Kidney (tissue), 14 donors: ENCODE measurements around the gene OCEL1. TPM values are rescaled to one million over a fixed set of nuclear protein-coding genes. Genes with fewer than 3 reads are reported as not detected.

ENCODE experiments used
- DNase-seq, 5 donors: peaks; one replicate each; pipeline ENCODE4 v3.0.0-alpha.2; 2013 to 2020
- FAIRE-seq: peaks from 2 replicates; lab custom pipeline; 2012; peaks lifted over from hg19 to GRCh38; lab: Jason Lieb, UNC
- H3K27ac ChIP-seq, 2 donors: one replicate each; pipeline ENCODE4 v1.7.0; 2013; ENCODE audit warnings: low read depth in 2 of 2, low read length in 2 of 2, inconsistent platforms in 1 of 2
- H3K27me3 ChIP-seq: one replicate; pipeline ENCODE4 v1.7.1; 2013; ENCODE audit warnings: low read length, inconsistent platforms; ENCODE audit not compliant: control insufficient read depth, insufficient read depth
- H3K36me3 ChIP-seq, 3 donors: one replicate each; pipeline versions ENCODE4 v1.7.0 to v1.7.1; 2013; ENCODE audit warnings: low read length in 3 of 3, control low read depth in 1 of 3, inconsistent platforms in 1 of 3; ENCODE audit not compliant: insufficient read depth in 3 of 3, control insufficient read depth in 2 of 3
- H3K4me1 ChIP-seq, 3 donors: one replicate each; pipeline versions ENCODE4 v1.7.0 to v1.7.1; 2013; ENCODE audit warnings: low read length in 3 of 3, inconsistent platforms in 1 of 3, low read depth in 1 of 3; ENCODE audit not compliant: control insufficient read depth in 2 of 3, insufficient read depth in 2 of 3
- H3K4me3 ChIP-seq, 3 donors: one replicate each; pipeline versions ENCODE4 v1.7.0 to v1.8.1; 2013; ENCODE audit warnings: low read length in 3 of 3, control low read depth in 1 of 3, inconsistent platforms in 1 of 3
- H3K9ac ChIP-seq, 3 donors: one replicate each; pipeline versions ENCODE4 v1.7.0 to v1.7.1; 2013; ENCODE audit warnings: low read length in 3 of 3, control low read depth in 1 of 3, inconsistent platforms in 1 of 3
- H3K9me3 ChIP-seq, 3 donors: one replicate each; pipeline versions ENCODE4 v1.7.0 to v1.7.1; 2013; ENCODE audit warnings: low read length in 3 of 3, control low read depth in 1 of 3, inconsistent platforms in 1 of 3; ENCODE audit not compliant: control insufficient read depth in 2 of 3, insufficient read depth in 1 of 3
- intact Hi-C: fragments of 100-400 bp; cut with DNase I; formaldehyde crosslinking; loops from one replicate; pipeline ENCODE4 v1.11.1; 2022
- polyA plus RNA-seq: library from polyadenylated mRNA; stranded (reverse); fragments of 350-450 nt; fragmentation: Illumina TruSeq; extraction: RNeasy Lipid Tissue Mini Kit (QIAGEN cat#74804); gene quantifications from one replicate; pipeline ENCODE4 v1.2.3, GENCODE V29; 2014; ENCODE audit warnings: low read depth, low replicate concordance; ENCODE audit not compliant: insufficient read depth
- total RNA-seq: library from RNA; stranded (reverse); fragmentation: NEBNext Ultra II Directional; extraction: Animal tissue kit (Norgen Biotek cat#: 25700); gene quantifications from one replicate; pipeline ENCODE4 v1.2.1, GENCODE V29; 2021
- TF ChIP-seq, protein P1 (sequence below): IDR thresholded peaks from 3 replicates; pipeline ENCODE4 v1.5.1; 2012; ENCODE audit warnings: mild to moderate bottlenecking, moderate library complexity, borderline replicate concordance; ENCODE audit not compliant: insufficient read depth; ENCODE audit errors: extremely low read depth
- donor health status: control.
- donor health status: control.
- donor health status: control.
- donor health status: control.
- donor health status: control.
- donor health status: DM: yes; HTN: yes; CAD: no.
- donor health status: Normal renal cell carcinoma (clear cell type).

Gene OCEL1
- total and polyA plus RNA-seq, 2 donors from 2014 or later: 35.3 to 80.1 TPM

DNA sequence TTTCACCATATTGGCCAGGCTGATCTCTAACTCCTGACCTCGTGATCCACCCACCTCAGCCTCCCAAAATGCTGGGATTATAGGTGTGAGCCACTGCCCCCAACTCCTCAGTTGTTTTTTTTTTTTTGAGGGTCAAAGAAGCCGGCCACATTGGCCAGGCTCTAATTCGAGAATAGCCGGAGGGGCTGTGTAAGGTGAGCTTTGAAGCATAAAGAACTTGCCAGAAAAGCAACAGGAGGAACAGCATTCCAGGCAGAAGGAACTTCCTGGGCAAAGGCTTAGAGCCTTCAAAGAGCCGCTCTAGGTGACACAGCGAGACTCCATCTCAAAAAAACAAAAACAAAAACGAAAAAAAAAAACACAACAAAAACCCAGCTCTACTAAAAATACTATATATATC, 40.0 kb downstream of the OCEL1 start:
- peak in 2 of 5 donors; percentile 30 to 40 for DNase-seq
- intact Hi-C loops: no loop called here
- Histone ChIP-seq H3K27me3 (no peaks in the 10 kb centered on the region), H3K4me1 (peaks cover 0 to 4% (median 4%) of the 10 kb centered on the region in 3 donors), H3K27ac (no peak overlapping the region), H3K9ac (no peak overlapping the region), H3K36me3 (peaks cover 0 to 4% (median 2%) of the 10 kb centered on the region in 3 donors), H3K4me3 (no peak overlapping the region), H3K9me3 (no peaks in the 10 kb centered on the region)
- FAIRE-seq: no peak
- TF ChIP-seq, protein P1, sequence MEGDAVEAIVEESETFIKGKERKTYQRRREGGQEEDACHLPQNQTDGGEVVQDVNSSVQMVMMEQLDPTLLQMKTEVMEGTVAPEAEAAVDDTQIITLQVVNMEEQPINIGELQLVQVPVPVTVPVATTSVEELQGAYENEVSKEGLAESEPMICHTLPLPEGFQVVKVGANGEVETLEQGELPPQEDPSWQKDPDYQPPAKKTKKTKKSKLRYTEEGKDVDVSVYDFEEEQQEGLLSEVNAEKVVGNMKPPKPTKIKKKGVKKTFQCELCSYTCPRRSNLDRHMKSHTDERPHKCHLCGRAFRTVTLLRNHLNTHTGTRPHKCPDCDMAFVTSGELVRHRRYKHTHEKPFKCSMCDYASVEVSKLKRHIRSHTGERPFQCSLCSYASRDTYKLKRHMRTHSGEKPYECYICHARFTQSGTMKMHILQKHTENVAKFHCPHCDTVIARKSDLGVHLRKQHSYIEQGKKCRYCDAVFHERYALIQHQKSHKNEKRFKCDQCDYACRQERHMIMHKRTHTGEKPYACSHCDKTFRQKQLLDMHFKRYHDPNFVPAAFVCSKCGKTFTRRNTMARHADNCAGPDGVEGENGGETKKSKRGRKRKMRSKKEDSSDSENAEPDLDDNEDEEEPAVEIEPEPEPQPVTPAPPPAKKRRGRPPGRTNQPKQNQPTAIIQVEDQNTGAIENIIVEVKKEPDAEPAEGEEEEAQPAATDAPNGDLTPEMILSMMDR: no peak

DNA sequence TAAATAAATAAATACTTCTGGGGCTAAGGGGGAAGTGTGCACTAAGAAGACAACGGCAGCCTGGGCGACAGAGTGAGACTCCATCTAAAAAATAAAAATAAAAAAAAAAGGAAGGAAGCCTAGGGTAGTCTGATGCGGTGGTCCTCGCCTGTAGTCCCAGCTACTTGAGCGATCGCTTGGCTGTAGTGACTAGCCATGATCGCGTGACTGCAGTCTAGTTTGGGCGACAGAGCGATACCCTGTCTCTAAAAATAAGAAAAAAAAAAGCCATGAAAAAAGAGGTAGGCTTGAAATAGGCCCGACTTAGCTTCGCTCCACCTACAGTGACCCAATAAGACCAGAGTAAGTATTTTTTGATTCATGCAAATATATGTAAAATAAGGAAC, 40.6 kb downstream of the OCEL1 start:
- Histone ChIP-seq H3K9ac (no peak overlapping the region), H3K4me1 (peaks cover 0 to 4% (median 3%) of the 10 kb centered on the region in 3 donors), H3K9me3 (no peaks in the 10 kb centered on the region), H3K36me3 (peaks cover 0 to 10% (median 2%) of the 10 kb centered on the region in 3 donors), H3K27ac (no peak overlapping the region), H3K27me3 (no peaks in the 10 kb centered on the region), H3K4me3 (peak overlapping the region in 2 of 3 donors; percentile 5 to 24)
- FAIRE-seq (no peak), DNase-seq (no peak)
- intact Hi-C loops: no loop called here
- TF ChIP-seq, protein P1: no peak

DNA sequence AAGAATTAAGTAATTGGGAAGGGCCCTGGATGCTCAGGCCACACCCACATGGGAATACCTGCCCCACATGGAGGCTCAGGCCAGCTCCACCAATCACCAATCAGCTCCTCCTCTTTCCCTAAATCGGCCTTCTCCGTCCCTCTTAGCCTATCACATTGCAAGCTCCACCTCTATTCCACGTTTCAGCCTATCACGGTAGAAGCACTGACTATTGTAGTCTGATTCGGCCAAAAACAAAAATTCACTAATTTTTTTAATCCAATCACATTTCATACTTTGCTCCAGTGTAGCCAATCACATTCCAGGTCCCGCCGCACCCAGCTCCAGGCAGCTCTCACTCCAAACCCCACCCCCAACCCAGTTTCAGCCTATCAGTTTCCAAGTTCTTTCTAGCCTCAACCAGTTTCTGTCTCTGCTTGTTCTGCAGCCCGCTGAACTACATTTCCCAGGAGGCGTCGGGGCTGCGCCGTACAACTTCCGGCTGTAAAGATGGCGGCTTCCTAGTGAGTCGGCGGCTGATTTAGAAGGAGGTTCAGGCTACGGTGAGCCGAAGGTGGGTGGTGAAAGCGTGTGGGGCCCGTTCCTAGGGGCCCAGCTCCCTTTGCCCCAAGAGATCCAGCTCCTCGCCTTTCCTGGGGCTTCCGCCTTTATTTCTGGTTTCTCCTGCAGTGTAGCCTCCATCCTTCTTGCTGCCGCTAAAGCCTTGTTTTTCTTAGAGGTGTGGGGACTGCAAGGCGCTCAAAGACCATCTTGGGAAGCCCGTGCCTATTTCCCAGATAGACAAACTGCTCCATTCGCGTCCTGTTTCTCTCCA, 41.2 kb downstream of the OCEL1 start, which contains the start of gene BABAM1:
TSS of gene BABAM1 (plus strand) at position 469 of the 814 bp plus-strand sequence. CDS start 1,364 bp downstream, outside the sequence.
- no peaks in the 10 kb centered on the region for H3K9me3 ChIP-seq
- DNase-seq: peak; percentile 97 to 99 (median 99)
- no peaks in the 10 kb centered on the region for H3K27me3 ChIP-seq

More for the DNA sequence above, 41.2 kb downstream of the OCEL1 start, which contains the start of gene BABAM1:
- Histone ChIP-seq H3K27ac (peak within 1 kb of the TSS in 1 of 2 donors; percentile 70), H3K4me1 (peaks cover 0 to 4% (median 3%) of the 10 kb centered on the region in 3 donors), H3K9ac (peak within 1 kb of the TSS; percentile 85 to 95 (median 94)), H3K36me3 (peaks cover 0 to 11% (median 4%) of the 10 kb centered on the region in 3 donors), H3K4me3 (peak within 1 kb of the TSS; percentile 76 to 98 (median 95))
- TF ChIP-seq, protein P1: no peak
- FAIRE-seq: peak; percentile 99
- intact Hi-C loops: no loop called here
